IMR-90 (cell line): ENCODE measurements around the gene OXLD1. TPM values are rescaled to one million over a fixed set of nuclear protein-coding genes. Genes with fewer than 3 reads are reported as not detected.

Source experiments
- ATAC-seq: fragments of 200-7000 bp; cut with Tn5 transposase; 2 replicates; pipeline ENCODE4 v1.9.1; 2020; ENCODE audit warnings: low read depth, mild to moderate bottlenecking, moderate library complexity
- BruUV-seq: library from RNA; stranded (reverse); fragments of 400-500 nt; replicated peaks from 2 replicates; lab custom pipeline; 2021; lab: Mats Ljungman, UMichigan
- CTCF ChIA-PET: fragments of 300-600 bp; formaldehyde crosslinking; extraction: SDS; loops from one replicate; lab custom pipeline; 2021; ENCODE audit warnings: antibody characterized with exemption; lab: Yijun Ruan, JAX
- POLR2A ChIA-PET: fragments of 300-600 bp; sonication (Branson Sonifier 250); formaldehyde crosslinking; loops from one replicate; lab custom pipeline; 2022; ENCODE audit warnings: antibody characterized with exemption; ENCODE audit not compliant: unreplicated experiment; lab: Charles Lee
- DNase-seq: peaks from one replicate; pipeline ENCODE4 v3.0.0; 2013
- H2AFZ ChIP-seq: replicated peaks from 2 replicates; pipeline ENCODE3; 2013; ENCODE audit warnings: low read length, mild to moderate bottlenecking; ENCODE audit not compliant: poor library complexity
- H2AK5ac ChIP-seq: 2 replicates; pipeline ENCODE4 v1.6.1; 2013; ENCODE audit warnings: low read depth, low read length, inconsistent platforms
- H2AK9ac ChIP-seq: replicated peaks from 2 replicates; pipeline ENCODE3; 2013; ENCODE audit warnings: mild to moderate bottlenecking, low read depth, low read length, moderate library complexity; ENCODE audit not compliant: poor library complexity
- H2BK120ac ChIP-seq: 2 replicates; pipeline ENCODE4 v1.6.1; 2013; ENCODE audit warnings: low read depth, low read length, inconsistent platforms
- H2BK15ac ChIP-seq: 3 replicates; pipeline ENCODE4 v1.6.1; 2013; ENCODE audit warnings: low read depth, low read length, inconsistent platforms
- H2BK20ac ChIP-seq: 2 replicates; pipeline ENCODE4 v1.6.1; 2013; ENCODE audit warnings: low read depth, mild to moderate bottlenecking, inconsistent platforms, low read length, moderate library complexity
- H2BK5ac ChIP-seq: 2 replicates; pipeline ENCODE4 v1.6.1; 2013; ENCODE audit warnings: mild to moderate bottlenecking, low read depth, low read length, inconsistent platforms; ENCODE audit not compliant: poor library complexity, severe bottlenecking
- H3K14ac ChIP-seq: replicated peaks from 2 replicates; pipeline ENCODE4 v1.6.1; 2013; ENCODE audit warnings: low read depth, low read length, inconsistent platforms
- H3K18ac ChIP-seq: 2 replicates; pipeline ENCODE4 v1.6.1; 2013; ENCODE audit warnings: low read depth, low read length, control low read depth
- H3K23ac ChIP-seq: 2 replicates; pipeline ENCODE4 v1.6.1; 2013; ENCODE audit warnings: low read depth, low read length, inconsistent platforms
- H3K27ac ChIP-seq: 2 replicates; pipeline ENCODE4 v1.5.1; 2013; ENCODE audit warnings: mild to moderate bottlenecking, control low read depth, low read length; ENCODE audit not compliant: insufficient read depth
- H3K27me3 ChIP-seq: 2 replicates; pipeline ENCODE4 v1.6.1; 2013; ENCODE audit warnings: low read length; ENCODE audit not compliant: control insufficient read depth, insufficient read depth
- H3K36me3 ChIP-seq: 2 replicates; pipeline ENCODE4 v1.6.1; 2013; ENCODE audit warnings: low read length, mixed read lengths; ENCODE audit not compliant: control insufficient read depth, insufficient read depth
- H3K4ac ChIP-seq: 2 replicates; pipeline ENCODE4 v1.6.1; 2013; ENCODE audit warnings: low read depth, low read length, inconsistent platforms
- H3K4me1 ChIP-seq: 2 replicates; pipeline ENCODE4 v1.6.1; 2013; ENCODE audit warnings: low read length, mixed read lengths; ENCODE audit not compliant: control insufficient read depth, insufficient read depth
- H3K4me2 ChIP-seq: 2 replicates; pipeline ENCODE4 v1.6.1; 2013; ENCODE audit warnings: low read depth, mild to moderate bottlenecking, control low read depth, low read length, moderate library complexity
- H3K4me3 ChIP-seq: 2 replicates; pipeline ENCODE4 v1.5.1; 2013; ENCODE audit warnings: low read depth, mild to moderate bottlenecking, control low read depth, low read length, moderate library complexity; ENCODE audit not compliant: insufficient read depth
- H3K56ac ChIP-seq: 2 replicates; pipeline ENCODE4 v1.6.1; 2013; ENCODE audit warnings: low read length, inconsistent platforms; ENCODE audit not compliant: insufficient read depth; ENCODE audit errors: extremely low read depth
- H3K79me1 ChIP-seq, 2 experiments: 2 replicates each; pipeline ENCODE4 v1.6.1; 2013; ENCODE audit warnings: low read length in 2 of 2, inconsistent platforms in 1 of 2, low read depth in 1 of 2
- H3K9ac ChIP-seq: 2 replicates; pipeline ENCODE4 v1.6.1; 2013; ENCODE audit warnings: low read depth, low read length, control low read depth
- H3K9me1 ChIP-seq: 2 replicates; pipeline ENCODE4 v1.6.1; 2013; ENCODE audit warnings: low read length, inconsistent platforms; ENCODE audit not compliant: insufficient read depth
- H3K9me3 ChIP-seq: 2 replicates; pipeline ENCODE4 v1.6.1; 2013; ENCODE audit warnings: low read length; ENCODE audit not compliant: control insufficient read depth, insufficient read depth
- H4K20me1 ChIP-seq: 2 replicates; pipeline ENCODE4 v1.6.1; 2013; ENCODE audit warnings: low read length, inconsistent platforms; ENCODE audit not compliant: insufficient read depth
- H4K5ac ChIP-seq: 2 replicates; pipeline ENCODE4 v1.6.1; 2013; ENCODE audit warnings: mild to moderate bottlenecking, low read depth, low read length, control low read depth
- H4K8ac ChIP-seq, 2 experiments: 2 replicates each; pipeline ENCODE4 v1.6.1; 2013; ENCODE audit warnings: low read depth in 2 of 2, low read length in 2 of 2, control low read depth in 1 of 2, inconsistent platforms in 1 of 2
- H4K91ac ChIP-seq: 2 replicates; pipeline ENCODE4 v1.6.1; 2013; ENCODE audit warnings: low read depth, low read length, inconsistent platforms; ENCODE audit not compliant: insufficient read depth
- CTCF ChIP-seq: conservative IDR thresholded peaks from 2 replicates; pipeline ENCODE4 v1.5.1; 2012; ENCODE audit warnings: mild to moderate bottlenecking, low read depth, low read length, improper control_type of control experiment
- FOS ChIP-seq: fragments of 150-350 bp; IDR thresholded peaks from 2 replicates; pipeline ENCODE4 v1.6.1; 2016; ENCODE audit warnings: low read depth, low read length
- MAFK ChIP-seq: IDR thresholded peaks from 2 replicates; pipeline ENCODE4 v1.6.1; 2012; ENCODE audit warnings: low read depth, low read length, improper control_type of control experiment
- MXI1 ChIP-seq: IDR thresholded peaks from 2 replicates; pipeline ENCODE4 v1.6.1; 2012; ENCODE audit warnings: low read depth, mild to moderate bottlenecking, low read length, moderate library complexity, borderline replicate concordance
- RFX5 ChIP-seq: IDR thresholded peaks from 2 replicates; pipeline ENCODE4 v1.8.0; 2012; ENCODE audit warnings: low read depth, mild to moderate bottlenecking, low read length, moderate library complexity
- SMC3 ChIP-seq: fragments of 150-350 bp; IDR thresholded peaks from 2 replicates; pipeline ENCODE4 v1.6.1; 2016; ENCODE audit warnings: low read depth, mild to moderate bottlenecking, antibody characterized with exemption, low read length, moderate library complexity
- USF2 ChIP-seq: fragments of 150-350 bp; IDR thresholded peaks from 2 replicates; pipeline ENCODE4 v1.6.1; 2017; ENCODE audit warnings: mild to moderate bottlenecking, antibody characterized with exemption, low read length, low read depth
- WGBS, 2 experiments: methylation state at CpG; one replicate each; pipeline versions ENCODE4 v1.1.5 to v1.1.7; 2013; ENCODE audit warnings: missing lambda C conversion rate in 2 of 2; ENCODE audit not compliant: insufficient read length in 1 of 2; ENCODE audit errors: extremely low coverage in 2 of 2; 5-methylcytosine and 5-hydroxymethylcytosine counted together
- dilution Hi-C: fragments of 300-500 bp; cut with HindIII; formaldehyde crosslinking; loops from one replicate; pipeline ENCODE4 v1.14.3; 2018; ENCODE audit warnings: low sequenced_read_pairs; ENCODE audit not compliant: unreplicated experiment
- in situ Hi-C: fragments of 300-500 bp; cut with MboI; formaldehyde crosslinking; loops from 3 replicates; pipeline ENCODE4 v1.14.3; 2019; ENCODE audit warnings: low sequenced_read_pairs, inconsistent platforms, mixed read lengths
- intact Hi-C: fragments of 100-400 bp; cut with micrococcal nuclease; formaldehyde crosslinking; loops from 2 replicates; pipeline ENCODE4 v1.10.0; 2022
- polyA plus RNA-seq, 3 experiments: library from polyadenylated mRNA; depleted of rRNA; stranded (reverse); fragments of >200 nt; gene quantifications; 2 replicates each; pipeline ENCODE4 v1.2.3, GENCODE V29; 2012; ENCODE audit warnings: low replicate concordance in 1 of 3
- total RNA-seq: library from RNA; depleted of rRNA; stranded (reverse); fragments of >200 nt; gene quantifications from 2 replicates; pipeline ENCODE4 v1.2.3, GENCODE V29; 2012

Gene OXLD1
- total and polyA plus RNA-seq, 2 of the 4 experiments (the other 2 are of a cell fraction): 9.9 to 22.3 TPM

GRCh38 chr17:81648707-81649085 is 17.7 kb downstream of the OXLD1 start:
- no peak overlapping the region for H4K8ac ChIP-seq
- BruUV-seq: no TSS peak
- H3K4ac ChIP-seq: no peak overlapping the region
- no peak overlapping the region for H2AFZ ChIP-seq
- peaks cover 3% of the 10 kb centered on the region; the same call in 1 of the 2 replicates for H4K20me1 ChIP-seq
- H3K4me3 ChIP-seq: no peak overlapping the region
- H4K5ac ChIP-seq: no peak overlapping the region
- H3K27me3 ChIP-seq: peaks cover 19% of the 10 kb centered on the region
- no peak overlapping the region for H3K14ac ChIP-seq
- H3K56ac ChIP-seq: no peak overlapping the region
- H2BK5ac ChIP-seq: no peak overlapping the region
- CTCF ChIA-PET: no interaction called here
- 54% methylated on average over 9 of the region's 14 CpGs; no CpG with 5 or more reads in 1 of the 2 experiments for WGBS, 2 experiments
- H3K18ac ChIP-seq: no peak overlapping the region
- 0 out of 2 replicates have a peak, but pooled peaks cover 2% of the 10 kb centered on the region for H3K36me3 ChIP-seq
- peaks cover 6% of the 10 kb centered on the region for H3K4me1 ChIP-seq
- no peak for TF ChIP-seq RFX5
- TF ChIP-seq CTCF: no peak
- no peak for TF ChIP-seq FOS
- no peak for TF ChIP-seq MAFK
- TF ChIP-seq MXI1: no peak
- TF ChIP-seq USF2: no peak
- no peak for TF ChIP-seq SMC3
- H2AK5ac ChIP-seq: no peak overlapping the region
- intact Hi-C loops: no loop called here
- no peak overlapping the region for H2BK120ac ChIP-seq
- no peak overlapping the region for H3K4me2 ChIP-seq
- H3K79me1 ChIP-seq: no peaks in the 10 kb centered on the region; a peak in 1 of 4 replicates
- H2BK15ac ChIP-seq: no peak overlapping the region
- H3K23ac ChIP-seq: no peak overlapping the region
- H3K9me3 ChIP-seq: peaks cover 8% of the 10 kb centered on the region; the same call in 1 of the 2 replicates
- peaks cover 12% of the 10 kb centered on the region for H3K9me1 ChIP-seq
- POLR2A ChIA-PET: no interaction called here
- no peak overlapping the region for H2BK20ac ChIP-seq
- H3K27ac ChIP-seq: no peak overlapping the region
- DNase-seq: no peak
- no peak overlapping the region for H4K91ac ChIP-seq
- ATAC-seq: no peak
- no peak overlapping the region for H3K9ac ChIP-seq
- dilution Hi-C loops: no loop called here
- in situ Hi-C loops: no loop called here
- H2AK9ac ChIP-seq: no peak overlapping the region
